ENCODE measurements around the gene TBC1D12. TPM values are rescaled to one million over a fixed set of nuclear protein-coding genes. Genes with fewer than 3 reads are reported as not detected.

The TBC1D12 gene
- total RNA-seq, 1 donor from 2014 or later, result 5.1 TPM

GRCh38 chr10:94413361-94413760, 11.0 kb downstream of the TBC1D12 start:
- TF ChIP-seq, protein P1, sequence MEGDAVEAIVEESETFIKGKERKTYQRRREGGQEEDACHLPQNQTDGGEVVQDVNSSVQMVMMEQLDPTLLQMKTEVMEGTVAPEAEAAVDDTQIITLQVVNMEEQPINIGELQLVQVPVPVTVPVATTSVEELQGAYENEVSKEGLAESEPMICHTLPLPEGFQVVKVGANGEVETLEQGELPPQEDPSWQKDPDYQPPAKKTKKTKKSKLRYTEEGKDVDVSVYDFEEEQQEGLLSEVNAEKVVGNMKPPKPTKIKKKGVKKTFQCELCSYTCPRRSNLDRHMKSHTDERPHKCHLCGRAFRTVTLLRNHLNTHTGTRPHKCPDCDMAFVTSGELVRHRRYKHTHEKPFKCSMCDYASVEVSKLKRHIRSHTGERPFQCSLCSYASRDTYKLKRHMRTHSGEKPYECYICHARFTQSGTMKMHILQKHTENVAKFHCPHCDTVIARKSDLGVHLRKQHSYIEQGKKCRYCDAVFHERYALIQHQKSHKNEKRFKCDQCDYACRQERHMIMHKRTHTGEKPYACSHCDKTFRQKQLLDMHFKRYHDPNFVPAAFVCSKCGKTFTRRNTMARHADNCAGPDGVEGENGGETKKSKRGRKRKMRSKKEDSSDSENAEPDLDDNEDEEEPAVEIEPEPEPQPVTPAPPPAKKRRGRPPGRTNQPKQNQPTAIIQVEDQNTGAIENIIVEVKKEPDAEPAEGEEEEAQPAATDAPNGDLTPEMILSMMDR (IDR thresholded peaks at IDR 0.05; ENCODE audit: partially characterized antibody, unreplicated experiment), result no peak
- Mint-ChIP-seq H3K4me1 (ENCODE audit: low read depth, unreplicated experiment) (no peaks in the 10 kb centered on the region), H3K4me3 (ENCODE audit: unreplicated experiment) (no peak overlapping the region), H3K27ac (ENCODE audit: unreplicated experiment) (no peak overlapping the region), H3K9me3 (ENCODE audit: unreplicated experiment) (no peaks in the 10 kb centered on the region), H3K36me3 (ENCODE audit: unreplicated experiment) (no peaks in the 10 kb centered on the region), H3K27me3 (ENCODE audit: unreplicated experiment) (no peaks in the 10 kb centered on the region)
- no peak for DNase-seq

- Mint-ChIP-seq H3K36me3 (ENCODE audit: unreplicated experiment) (no peaks in the 10 kb centered on the region), H3K4me3 (ENCODE audit: unreplicated experiment) (no peak overlapping the region), H3K27me3 (ENCODE audit: unreplicated experiment) (no peaks in the 10 kb centered on the region), H3K9me3 (ENCODE audit: unreplicated experiment) (no peaks in the 10 kb centered on the region), H3K27ac (ENCODE audit: unreplicated experiment) (no peak overlapping the region), H3K4me1 (ENCODE audit: low read depth, unreplicated experiment) (no peaks in the 10 kb centered on the region)
- TF ChIP-seq, protein P1 (IDR thresholded peaks at IDR 0.05; ENCODE audit: partially characterized antibody, unreplicated experiment), result no peak
- no peak for DNase-seq
Observed at GRCh38 chr10:94416896-94417295, 14.6 kb downstream of the TBC1D12 start.

DNA sequence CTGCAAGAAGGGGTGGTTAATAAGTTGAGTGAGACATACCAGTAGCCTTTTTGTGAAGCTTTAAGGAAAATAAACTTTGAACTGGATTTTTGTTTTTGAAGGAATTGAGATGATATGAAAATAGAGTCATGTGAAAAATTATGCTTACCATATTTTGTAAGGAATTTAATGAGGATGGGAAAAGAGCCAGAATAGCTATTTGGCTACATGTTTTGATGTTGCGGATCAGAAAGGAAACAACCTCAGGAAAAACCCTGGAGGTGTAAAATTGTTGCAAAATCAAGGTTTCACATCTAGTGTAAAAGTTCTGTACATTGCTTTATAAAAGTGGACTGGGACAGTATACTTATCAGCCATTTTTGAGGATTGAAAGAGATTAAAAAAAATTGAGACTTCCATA, 15.0 kb downstream of the TBC1D12 start:
- TF ChIP-seq, protein P1 (IDR thresholded peaks at IDR 0.05; ENCODE audit: partially characterized antibody, unreplicated experiment), result no peak
- no peak overlapping the region for H3K4me3 Mint-ChIP-seq (ENCODE audit: unreplicated experiment)
- no peak overlapping the region for H3K27ac Mint-ChIP-seq (ENCODE audit: unreplicated experiment)
- no peaks in the 10 kb centered on the region for H3K4me1 Mint-ChIP-seq (ENCODE audit: low read depth, unreplicated experiment)
- H3K36me3 Mint-ChIP-seq (ENCODE audit: unreplicated experiment), result no peaks in the 10 kb centered on the region
- no peaks in the 10 kb centered on the region for H3K9me3 Mint-ChIP-seq (ENCODE audit: unreplicated experiment)
- DNase-seq, result no peak
- no peaks in the 10 kb centered on the region for H3K27me3 Mint-ChIP-seq (ENCODE audit: unreplicated experiment)

GRCh38 chr10:94420516-94420915, 18.2 kb downstream of the TBC1D12 start:
- H3K27ac Mint-ChIP-seq (ENCODE audit: unreplicated experiment), result no peak overlapping the region
- H3K36me3 Mint-ChIP-seq (ENCODE audit: unreplicated experiment), result no peaks in the 10 kb centered on the region

GRCh38 chr10:94420998-94421528, 18.7 kb downstream of the TBC1D12 start:
- no peak for DNase-seq
- TF ChIP-seq, protein P1 (IDR thresholded peaks at IDR 0.05; ENCODE audit: partially characterized antibody, unreplicated experiment), result no peak
- H3K27ac Mint-ChIP-seq (ENCODE audit: unreplicated experiment), result no peak overlapping the region
- H3K9me3 Mint-ChIP-seq (ENCODE audit: unreplicated experiment), result no peaks in the 10 kb centered on the region
- H3K4me1 Mint-ChIP-seq (ENCODE audit: low read depth, unreplicated experiment), result no peaks in the 10 kb centered on the region
- H3K36me3 Mint-ChIP-seq (ENCODE audit: unreplicated experiment), result no peaks in the 10 kb centered on the region
- H3K4me3 Mint-ChIP-seq (ENCODE audit: unreplicated experiment), result no peak overlapping the region
- H3K27me3 Mint-ChIP-seq (ENCODE audit: unreplicated experiment), result no peaks in the 10 kb centered on the region

More at GRCh38 chr10:94420516-94420915, 18.2 kb downstream of the TBC1D12 start:
- H3K4me3 Mint-ChIP-seq (ENCODE audit: unreplicated experiment), result no peak overlapping the region
- no peaks in the 10 kb centered on the region for H3K9me3 Mint-ChIP-seq (ENCODE audit: unreplicated experiment)
- no peaks in the 10 kb centered on the region for H3K27me3 Mint-ChIP-seq (ENCODE audit: unreplicated experiment)
- TF ChIP-seq, protein P1 (IDR thresholded peaks at IDR 0.05; ENCODE audit: partially characterized antibody, unreplicated experiment), result no peak
- DNase-seq, result no peak
- no peaks in the 10 kb centered on the region for H3K4me1 Mint-ChIP-seq (ENCODE audit: low read depth, unreplicated experiment)
